Astrocyte of the spinal cord (primary cell): Measurements from ENCODE around the gene RAD54L2.
"Not testable (repeated sequence)": the region's sequence is repeated elsewhere in the genome, so short reads cannot be mapped to it uniquely, and the experiment has no call there.

ENCODE experiments used
- DNase-seq: peaks from one replicate; pipeline ENCODE4 v3.0.0; 2011; ENCODE audit warnings: low read depth, low spot score
- H3K4me3 ChIP-seq: 2 replicates; pipeline ENCODE4 v1.5.1; 2011; ENCODE audit warnings: low read depth, mild to moderate bottlenecking, low read length, moderate library complexity
- in situ Hi-C: cut with HindIII; loops from 2 replicates; pipeline ENCODE4 v1.10.0; 2017; ENCODE audit warnings: low sequenced_read_pairs
- TF ChIP-seq, protein P1 (sequence below): IDR thresholded peaks from 2 replicates; pipeline ENCODE4 v1.5.1; 2012; ENCODE audit warnings: low read depth, mild to moderate bottlenecking, low read length, inconsistent platforms

The RAD54L2 gene

GRCh38 chr3:51547274-51547673, 8.8 kb downstream of the RAD54L2 start:
- TF ChIP-seq, protein P1, sequence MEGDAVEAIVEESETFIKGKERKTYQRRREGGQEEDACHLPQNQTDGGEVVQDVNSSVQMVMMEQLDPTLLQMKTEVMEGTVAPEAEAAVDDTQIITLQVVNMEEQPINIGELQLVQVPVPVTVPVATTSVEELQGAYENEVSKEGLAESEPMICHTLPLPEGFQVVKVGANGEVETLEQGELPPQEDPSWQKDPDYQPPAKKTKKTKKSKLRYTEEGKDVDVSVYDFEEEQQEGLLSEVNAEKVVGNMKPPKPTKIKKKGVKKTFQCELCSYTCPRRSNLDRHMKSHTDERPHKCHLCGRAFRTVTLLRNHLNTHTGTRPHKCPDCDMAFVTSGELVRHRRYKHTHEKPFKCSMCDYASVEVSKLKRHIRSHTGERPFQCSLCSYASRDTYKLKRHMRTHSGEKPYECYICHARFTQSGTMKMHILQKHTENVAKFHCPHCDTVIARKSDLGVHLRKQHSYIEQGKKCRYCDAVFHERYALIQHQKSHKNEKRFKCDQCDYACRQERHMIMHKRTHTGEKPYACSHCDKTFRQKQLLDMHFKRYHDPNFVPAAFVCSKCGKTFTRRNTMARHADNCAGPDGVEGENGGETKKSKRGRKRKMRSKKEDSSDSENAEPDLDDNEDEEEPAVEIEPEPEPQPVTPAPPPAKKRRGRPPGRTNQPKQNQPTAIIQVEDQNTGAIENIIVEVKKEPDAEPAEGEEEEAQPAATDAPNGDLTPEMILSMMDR, result no peak
- DNase-seq, result no peak
- in situ Hi-C loops, result no loop called here

DNA sequence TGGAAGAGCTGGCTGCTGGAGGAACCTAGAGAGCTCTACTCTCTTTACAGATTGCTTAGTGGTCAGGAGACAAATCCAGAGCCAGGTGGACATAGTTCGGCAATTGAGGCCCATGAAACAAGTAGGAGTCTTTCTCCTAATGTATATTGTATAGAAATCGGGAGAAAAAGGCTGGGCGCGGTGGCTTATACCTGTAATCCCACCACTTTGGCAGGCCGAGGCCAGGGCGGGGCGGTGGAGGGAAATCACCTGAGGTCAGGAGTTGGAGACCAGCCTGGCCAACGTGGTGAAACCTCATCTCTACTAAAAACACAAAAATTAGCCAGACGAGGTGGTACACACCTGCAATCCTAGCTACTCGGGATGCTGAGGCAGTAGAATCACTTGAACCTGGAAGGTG, 10.8 kb downstream of the RAD54L2 start:
- TF ChIP-seq, protein P1, result no peak
- in situ Hi-C loops, result no loop called here
- DNase-seq, result no peak
- H3K4me3 ChIP-seq, result no peak overlapping the region

More at GRCh38 chr3:51547274-51547673, 8.8 kb downstream of the RAD54L2 start:
- H3K4me3 ChIP-seq, result no peak overlapping the region

DNA sequence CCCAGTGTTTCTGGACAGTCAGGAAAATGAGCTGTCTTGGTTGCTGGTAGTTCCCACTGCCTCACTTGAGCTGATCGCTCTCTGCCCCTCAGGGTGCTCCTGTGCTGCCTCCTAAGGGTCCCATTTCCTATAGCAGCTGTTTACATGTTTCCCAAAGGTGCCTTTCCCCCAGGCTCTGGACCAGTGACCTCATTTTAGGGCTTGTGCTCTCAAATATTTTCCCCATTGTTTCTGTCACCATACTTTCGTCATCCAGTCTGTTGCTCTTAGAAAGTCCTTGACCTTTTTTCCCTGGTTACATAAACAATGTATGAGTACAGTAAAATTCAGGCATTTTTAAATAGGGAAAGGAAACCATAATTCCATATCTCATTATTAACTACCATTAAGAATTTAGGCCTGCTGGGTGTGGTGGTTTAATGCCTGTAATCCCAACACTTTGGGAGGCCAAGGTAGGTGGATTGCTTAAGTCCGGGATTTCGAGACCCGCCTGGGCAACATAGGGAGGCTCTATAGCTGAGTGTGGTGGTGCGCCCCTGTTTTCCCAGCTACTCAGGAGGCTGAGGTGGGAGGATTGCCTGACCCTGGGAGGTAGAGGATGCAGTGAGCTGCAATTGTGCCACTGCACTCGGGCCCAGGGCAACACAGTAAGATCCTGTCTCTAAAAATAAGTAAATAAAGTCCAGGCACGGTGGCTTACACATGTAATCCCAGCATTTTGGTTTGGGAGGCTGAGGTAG, 11.7 kb downstream of the RAD54L2 start:
- TF ChIP-seq, protein P1, result no peak
- H3K4me3 ChIP-seq, result no peak overlapping the region
- in situ Hi-C loops, result no loop called here
- no peak for DNase-seq

- H3K4me3 ChIP-seq, result no peak overlapping the region
- in situ Hi-C loops, result no loop called here
- TF ChIP-seq, protein P1, result no peak
- no peak for DNase-seq
Observed at GRCh38 chr3:51557993-51558392, 19.5 kb downstream of the RAD54L2 start.

GRCh38 chr3:51559411-51559888, 20.9 kb downstream of the RAD54L2 start:
- no peak overlapping the region for H3K4me3 ChIP-seq
- TF ChIP-seq, protein P1, result no peak
- DNase-seq, result peak; percentile 61
- in situ Hi-C loops, result no loop called here

DNA sequence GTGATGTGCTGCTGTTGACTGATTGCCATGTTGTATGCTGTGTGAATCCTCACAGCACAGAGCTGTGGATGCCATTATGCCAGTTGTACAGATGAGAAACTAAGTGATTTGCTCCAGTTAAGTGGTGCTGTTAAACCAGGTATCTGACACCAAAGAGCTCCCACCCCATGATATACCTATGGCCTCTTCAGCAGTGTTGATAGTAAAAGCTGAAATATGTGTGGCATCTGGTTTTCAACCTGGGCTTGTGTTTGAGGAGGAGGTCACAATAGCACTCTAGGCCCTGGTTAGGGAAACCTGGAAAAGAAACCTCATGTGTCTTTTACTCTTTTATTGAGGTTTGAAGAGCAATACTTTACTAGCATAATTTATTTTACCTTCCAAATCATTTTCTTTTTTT, 21.4 kb downstream of the RAD54L2 start:
- in situ Hi-C loops, result no loop called here
- DNase-seq, result no peak
- H3K4me3 ChIP-seq, result no peak overlapping the region
- TF ChIP-seq, protein P1, result no peak

GRCh38 chr3:51562403-51562802, 23.9 kb downstream of the RAD54L2 start:
- in situ Hi-C loops, DNase-seq, H3K4me3 ChIP-seq: not testable (repeated sequence)
